ENCODE measurements around the gene SLC9A8.

The SLC9A8 gene

DNA sequence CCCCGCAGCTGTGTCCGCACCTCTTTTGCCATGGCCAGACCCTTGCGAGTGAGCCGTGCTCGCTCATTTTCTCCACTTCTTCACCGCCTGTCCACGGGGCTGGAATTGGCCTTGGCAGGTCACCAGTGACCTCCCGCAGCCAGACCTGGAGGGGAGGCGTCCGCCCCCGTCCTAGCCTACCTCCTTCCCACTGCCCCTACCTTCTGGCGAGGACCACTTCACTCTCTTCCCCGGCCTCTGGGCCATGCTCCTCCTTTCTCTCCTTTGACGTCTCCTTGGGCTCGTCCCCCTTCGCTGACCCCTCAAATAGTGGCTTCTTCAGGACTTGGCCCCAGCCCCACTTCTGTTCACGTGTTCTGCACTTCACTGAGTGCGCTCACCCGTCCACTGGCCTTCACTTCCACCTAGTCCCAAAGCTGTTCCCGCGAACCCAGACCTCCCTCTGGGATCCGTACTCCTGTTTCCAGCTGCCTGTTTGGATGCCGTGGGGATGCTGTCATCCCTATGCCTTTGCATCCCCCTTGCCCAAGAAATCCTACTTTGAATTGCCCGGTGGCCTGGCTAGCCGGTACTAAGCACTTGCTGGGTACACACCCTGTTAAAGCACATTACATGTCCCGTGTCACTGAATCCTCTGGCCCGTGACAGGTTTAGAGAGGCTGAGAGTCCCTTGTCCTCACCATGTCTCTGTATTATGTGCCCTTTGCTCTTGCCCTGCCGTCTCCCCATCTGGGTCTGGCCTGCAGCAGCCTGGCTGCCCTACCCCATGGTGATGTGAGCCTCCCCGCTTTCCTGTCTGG is 69.7 kb downstream of the SLC9A8 start:
- TF ChIP-seq GLIS1 (tag by site-specific recombination; IDR thresholded peaks at IDR 0.05), result no peak
- 0 out of 2 replicates have a peak, but pooled peaks have one; percentile 24 for TF ChIP-seq ZNF600 (tag by site-specific recombination; IDR thresholded peaks at IDR 0.05)
- POLR2A ChIA-PET, result interaction anchor here (0.6 kb wide), 1 partner anchor 18 kb away, joined by 8 read pairs; no protein-coding TSS in a partner anchor
- peaks cover 0 to 63% of the 10 kb centered on the region in 2 experiments; a peak in 2 of 3 replicates for H3K36me3 ChIP-seq (ENCODE audit: control insufficient read depth in 2 of 2, insufficient read depth in 1 of 2, low read length in 2 of 2)
- no peaks in the 10 kb centered on the region for H3K9me3 ChIP-seq (ENCODE audit: control insufficient read depth, insufficient read depth, low read depth, low read length)
- H3K4me3 ChIP-seq (ENCODE audit: low read depth, low read length), result no peak overlapping the region
- no peak overlapping the region for H3K27ac ChIP-seq (ENCODE audit: extremely low read depth, low read depth, low read length)
- no peaks in the 10 kb centered on the region for H3K4me1 ChIP-seq (ENCODE audit: control insufficient read depth, insufficient read depth, low read length)
- CTCF ChIA-PET, result interaction anchor here (0.7 kb wide), 1 partner anchor 846 kb away, joined by 3 read pairs; no protein-coding TSS in a partner anchor

DNA sequence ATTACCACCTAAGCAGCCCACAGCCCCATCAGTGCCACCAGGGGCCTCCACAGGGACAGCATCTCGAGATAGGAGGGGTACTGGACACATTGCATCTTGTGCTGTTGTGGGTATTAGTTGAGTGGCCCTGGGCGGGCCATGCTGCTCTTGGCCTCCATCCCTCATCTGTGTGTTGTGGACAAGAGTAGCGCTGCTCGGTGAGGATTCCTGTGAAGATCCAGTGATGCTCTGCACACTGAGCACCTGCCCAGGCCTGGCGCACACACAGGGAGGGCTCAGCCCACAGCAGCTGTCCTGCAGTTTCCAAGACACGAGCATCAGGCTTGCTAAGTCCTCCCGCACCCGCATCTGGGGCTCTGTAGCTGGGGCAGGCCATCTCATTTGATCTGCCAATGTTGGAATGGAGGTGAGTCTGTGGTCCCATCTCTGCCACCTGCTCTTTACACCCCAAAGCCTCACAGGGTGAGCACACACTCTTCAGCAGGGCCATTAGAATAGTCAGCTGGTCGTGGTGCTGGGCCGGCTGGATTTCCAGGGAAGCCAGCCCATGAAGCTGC is 70.7 kb downstream of the SLC9A8 start:
- Histone ChIP-seq H3K27ac (ENCODE audit: extremely low read depth, low read depth, low read length) (no peak overlapping the region), H3K36me3 (ENCODE audit: control insufficient read depth in 2 of 2, insufficient read depth in 1 of 2, low read length in 2 of 2) (peaks cover 0 to 69% of the 10 kb centered on the region in 2 experiments; a peak in 2 of 3 replicates), H3K9me3 (ENCODE audit: control insufficient read depth, insufficient read depth, low read depth, low read length) (no peaks in the 10 kb centered on the region), H3K4me1 (ENCODE audit: control insufficient read depth, insufficient read depth, low read length) (no peaks in the 10 kb centered on the region), H3K4me3 (ENCODE audit: low read depth, low read length) (no peak overlapping the region)
- CTCF ChIA-PET, result no interaction called here
- POLR2A ChIA-PET, result no interaction called here
- TF ChIP-seq ZBTB21 (tag by site-specific recombination; IDR thresholded peaks at IDR 0.05) (no peak), MYNN (tag by site-specific recombination; IDR thresholded peaks at IDR 0.05; ENCODE audit: borderline replicate concordance) (no peak), ZNF513 (tag by site-specific recombination; IDR thresholded peaks at IDR 0.05) (no peak)

DNA sequence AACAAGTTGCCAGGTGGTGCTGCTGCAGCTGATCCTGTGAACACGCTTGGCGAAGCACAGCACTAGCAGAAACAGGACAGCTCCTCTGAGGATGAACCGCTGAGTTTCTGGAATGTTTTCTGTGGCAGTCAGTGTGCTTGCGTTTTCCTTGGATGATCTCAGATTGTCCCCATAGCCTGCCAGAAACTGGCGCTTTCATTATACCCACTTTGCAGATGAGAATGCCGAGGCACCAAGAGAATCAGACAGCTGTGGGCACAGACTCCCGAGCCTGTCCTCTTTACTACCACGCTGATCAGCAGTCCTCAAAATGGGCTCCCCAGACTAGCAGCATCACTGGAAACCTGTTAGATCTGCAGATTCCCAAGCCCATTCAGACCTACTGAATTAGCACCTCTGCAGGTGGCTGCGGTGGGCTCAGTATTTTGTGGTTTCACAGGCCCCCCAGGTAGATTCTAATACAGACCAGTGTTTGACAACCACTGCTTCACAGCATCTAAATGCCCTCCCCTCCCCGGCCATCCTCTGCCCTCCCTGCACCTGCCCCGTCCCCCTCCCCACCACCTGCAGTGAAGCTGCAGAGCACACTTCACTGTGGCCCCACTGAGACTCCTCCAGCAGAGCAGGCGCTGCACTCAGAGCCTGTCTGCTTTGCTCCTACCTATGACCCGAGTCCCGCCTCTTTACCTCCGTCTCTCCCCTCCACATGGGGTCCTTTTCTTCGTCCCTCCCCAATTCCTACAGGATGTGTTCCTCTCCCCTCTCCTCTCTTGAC is 73.1 kb downstream of the SLC9A8 start:
- ChIA-PET POLR2A (interaction anchor here (1.3 kb wide), 1 partner anchor 11 kb away, joined by 3 read pairs; no protein-coding TSS in a partner anchor), CTCF (interaction anchor here (0.6 to 4.6 kb wide), 10 partner anchors 17 to 349 kb away, joined by 3 to 29 read pairs (median 3); no protein-coding TSS in a partner anchor)
- no peaks in the 10 kb centered on the region for H3K4me1 ChIP-seq (ENCODE audit: control insufficient read depth, insufficient read depth, low read length)
- H3K4me3 ChIP-seq (ENCODE audit: low read depth, low read length), result no peak overlapping the region
- peaks cover 0 to 66% of the 10 kb centered on the region in 2 experiments; a peak in 1 of 3 replicates for H3K36me3 ChIP-seq (ENCODE audit: control insufficient read depth in 2 of 2, insufficient read depth in 1 of 2, low read length in 2 of 2)
- TF ChIP-seq ZNF645 (tag by site-specific recombination; IDR thresholded peaks at IDR 0.05) (no peak), ZIC2 (tag by site-specific recombination; IDR thresholded peaks at IDR 0.05) (peak; percentile 52), GLIS2 (tag by site-specific recombination; IDR thresholded peaks at IDR 0.05) (0 out of 2 replicates have a peak, but pooled peaks have one; percentile 16), ZNF132 (tag by site-specific recombination; IDR thresholded peaks at IDR 0.05; ENCODE audit: borderline replicate concordance) (no peak)
- TF ChIP-seq, protein P1, sequence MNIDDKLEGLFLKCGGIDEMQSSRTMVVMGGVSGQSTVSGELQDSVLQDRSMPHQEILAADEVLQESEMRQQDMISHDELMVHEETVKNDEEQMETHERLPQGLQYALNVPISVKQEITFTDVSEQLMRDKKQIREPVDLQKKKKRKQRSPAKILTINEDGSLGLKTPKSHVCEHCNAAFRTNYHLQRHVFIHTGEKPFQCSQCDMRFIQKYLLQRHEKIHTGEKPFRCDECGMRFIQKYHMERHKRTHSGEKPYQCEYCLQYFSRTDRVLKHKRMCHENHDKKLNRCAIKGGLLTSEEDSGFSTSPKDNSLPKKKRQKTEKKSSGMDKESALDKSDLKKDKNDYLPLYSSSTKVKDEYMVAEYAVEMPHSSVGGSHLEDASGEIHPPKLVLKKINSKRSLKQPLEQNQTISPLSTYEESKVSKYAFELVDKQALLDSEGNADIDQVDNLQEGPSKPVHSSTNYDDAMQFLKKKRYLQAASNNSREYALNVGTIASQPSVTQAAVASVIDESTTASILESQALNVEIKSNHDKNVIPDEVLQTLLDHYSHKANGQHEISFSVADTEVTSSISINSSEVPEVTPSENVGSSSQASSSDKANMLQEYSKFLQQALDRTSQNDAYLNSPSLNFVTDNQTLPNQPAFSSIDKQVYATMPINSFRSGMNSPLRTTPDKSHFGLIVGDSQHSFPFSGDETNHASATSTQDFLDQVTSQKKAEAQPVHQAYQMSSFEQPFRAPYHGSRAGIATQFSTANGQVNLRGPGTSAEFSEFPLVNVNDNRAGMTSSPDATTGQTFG (tag by site-specific recombination; IDR thresholded peaks at IDR 0.05; ENCODE audit: borderline replicate concordance), result no peak
- no peak overlapping the region for H3K27ac ChIP-seq (ENCODE audit: extremely low read depth, low read depth, low read length)
- no peaks in the 10 kb centered on the region for H3K9me3 ChIP-seq (ENCODE audit: control insufficient read depth, insufficient read depth, low read depth, low read length)

Data from HEK293 (cell line).